GM12865 (cell line): ENCODE data around the gene PHOX2A.

Experiments
- DNase-seq: peaks from one replicate; pipeline ENCODE4 v3.0.0; 2010; ENCODE audit warnings: low read depth
- H3K4me3 ChIP-seq: 2 replicates; pipeline ENCODE4 v1.5.1; 2011; ENCODE audit warnings: mild to moderate bottlenecking, low read depth, low read length, control low read depth
- CTCF ChIP-seq: IDR thresholded peaks from 2 replicates; pipeline ENCODE4 v1.5.1; 2011; ENCODE audit warnings: low read length, control low read depth, low read depth, inconsistent platforms; ENCODE audit not compliant: insufficient read depth; ENCODE audit errors: missing control alignments

PHOX2A gene

GRCh38 chr11:72189455-72190250, 54.3 kb downstream of the PHOX2A start:
- no peak overlapping the region for H3K4me3 ChIP-seq
- no peak for DNase-seq
- TF ChIP-seq CTCF, result no peak
